ENCODE measurements around the gene ZNF701. TPM values are rescaled to one million over a fixed set of nuclear protein-coding genes. Genes with fewer than 3 reads are reported as not detected.

ZNF701 gene
- polyA plus RNA-seq, 3 donors: 4.8 to 8.2 (median 5.6) TPM

DNA sequence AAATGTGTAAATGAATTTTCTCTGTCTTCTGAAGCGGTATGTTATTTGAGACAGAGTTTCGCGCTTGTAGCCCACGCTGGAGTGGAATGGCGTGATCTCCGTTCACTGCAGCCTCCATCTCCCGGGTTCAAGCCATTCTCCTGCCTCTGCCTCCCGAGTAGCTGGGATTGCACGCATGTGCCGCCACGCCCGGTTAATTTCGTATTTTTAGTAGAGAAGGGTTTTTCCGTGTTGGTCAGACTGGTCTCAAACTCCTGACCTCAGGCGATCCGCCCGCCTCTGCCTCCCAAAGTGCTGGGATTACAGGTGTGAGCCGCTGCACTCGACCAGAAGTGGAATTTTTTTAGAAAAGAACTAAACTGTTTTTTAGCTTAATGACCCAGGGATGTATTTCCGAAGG is 46.0 kb upstream of the ZNF701 start:
- Mint-ChIP-seq H3K36me3 (peaks cover 0 to 7% of the 10 kb centered on the region in 2 donors), H3K27ac (no peak overlapping the region)
- intact Hi-C loops (cut with micrococcal nuclease): no loop called here

More for the DNA sequence above, 46.0 kb upstream of the ZNF701 start:
- peaks cover 14 to 21% of the 10 kb centered on the region in 2 donors for H3K4me1 ChIP-seq (ENCODE audit: control insufficient read depth in 1 of 2, insufficient read depth in 2 of 2, low read length in 2 of 2)
- peaks cover 58 to 71% of the 10 kb centered on the region in 2 donors for H3K9me3 ChIP-seq (replicated peaks in 1 of 2; ENCODE audit: control insufficient read depth in 1 of 2, insufficient read depth in 1 of 2, low read length in 2 of 2)
- DNase-seq: no peak
- peaks cover 41 to 88% (median 76%) of the 10 kb centered on the region in 7 donors for H3K9me3 Mint-ChIP-seq
- H3K79me2 ChIP-seq (ENCODE audit: insufficient read depth, low read length): peaks cover 16% of the 10 kb centered on the region
- H3K4me3 Mint-ChIP-seq: no peak overlapping the region
- 93% methylated on average over 17 of the region's 20 CpGs for WGBS (ENCODE audit: insufficient coverage)
- H3K4me1 Mint-ChIP-seq: peaks cover 15% of the 10 kb centered on the region
- no peak overlapping the region for H2AFZ ChIP-seq (ENCODE audit: insufficient read depth, low read depth, low read length, poor library complexity, severe bottlenecking)
- TF ChIP-seq CTCF (IDR thresholded peaks at IDR 0.05): no peak
- no peak overlapping the region for H3K4me3 ChIP-seq (replicated peaks in 1 of 3; ENCODE audit: low read depth in 2 of 3, low read length in 3 of 3)
- H3K9ac ChIP-seq (ENCODE audit: insufficient read depth, low read length, poor library complexity, severe bottlenecking): no peak overlapping the region
- peaks cover 0 to 4% (median 1%) of the 10 kb centered on the region in 3 donors for H3K27me3 Mint-ChIP-seq (ENCODE audit: low read depth in 3 of 3)
- H3K27ac ChIP-seq (ENCODE audit: low read depth in 1 of 2, low read length in 2 of 2): no peak overlapping the region
- H3K27me3 ChIP-seq (ENCODE audit: control insufficient read depth in 2 of 2, insufficient read depth in 2 of 2, low read length in 2 of 2): no peaks in the 10 kb centered on the region
- H3K4me2 ChIP-seq (replicated peaks; ENCODE audit: extremely low read depth, low read length, poor library complexity, severe bottlenecking): no peak overlapping the region
- no peaks in the 10 kb centered on the region for H3K36me3 ChIP-seq (replicated peaks in 1 of 2; ENCODE audit: control insufficient read depth in 1 of 2, insufficient read depth in 2 of 2, low read length in 2 of 2)
- no peaks in the 10 kb centered on the region for H4K20me1 ChIP-seq (ENCODE audit: insufficient read depth, low read length)

Data from CD14-positive monocyte (primary cell).